ENCODE data around the gene PPP1R1B.

GRCh38 chr17:39684369-39685192 lies 57.8 kb downstream of the PPP1R1B start:
- TF ChIP-seq POLR2A (IDR thresholded peaks at IDR 0.05) = no peak
- TF ChIP-seq, protein P1, sequence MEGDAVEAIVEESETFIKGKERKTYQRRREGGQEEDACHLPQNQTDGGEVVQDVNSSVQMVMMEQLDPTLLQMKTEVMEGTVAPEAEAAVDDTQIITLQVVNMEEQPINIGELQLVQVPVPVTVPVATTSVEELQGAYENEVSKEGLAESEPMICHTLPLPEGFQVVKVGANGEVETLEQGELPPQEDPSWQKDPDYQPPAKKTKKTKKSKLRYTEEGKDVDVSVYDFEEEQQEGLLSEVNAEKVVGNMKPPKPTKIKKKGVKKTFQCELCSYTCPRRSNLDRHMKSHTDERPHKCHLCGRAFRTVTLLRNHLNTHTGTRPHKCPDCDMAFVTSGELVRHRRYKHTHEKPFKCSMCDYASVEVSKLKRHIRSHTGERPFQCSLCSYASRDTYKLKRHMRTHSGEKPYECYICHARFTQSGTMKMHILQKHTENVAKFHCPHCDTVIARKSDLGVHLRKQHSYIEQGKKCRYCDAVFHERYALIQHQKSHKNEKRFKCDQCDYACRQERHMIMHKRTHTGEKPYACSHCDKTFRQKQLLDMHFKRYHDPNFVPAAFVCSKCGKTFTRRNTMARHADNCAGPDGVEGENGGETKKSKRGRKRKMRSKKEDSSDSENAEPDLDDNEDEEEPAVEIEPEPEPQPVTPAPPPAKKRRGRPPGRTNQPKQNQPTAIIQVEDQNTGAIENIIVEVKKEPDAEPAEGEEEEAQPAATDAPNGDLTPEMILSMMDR (IDR thresholded peaks at IDR 0.05) = no peak

Data from testis (tissue), 2 donors.